Caco-2 (cell line): ENCODE results near the gene GALNT18. TPM values are rescaled to one million over a fixed set of nuclear protein-coding genes. Genes with fewer than 3 reads are reported as not detected.

ENCODE experiments used
- BruUV-seq: library from RNA; stranded (reverse); fragments of 400-500 nt; replicated peaks from 2 replicates; lab custom pipeline; 2021; lab: Mats Ljungman, UMichigan
- CTCF ChIA-PET: fragments of 300-600 bp; sonication (Branson Sonifier 250); formaldehyde crosslinking; loops from one replicate; lab custom pipeline; 2022; ENCODE audit warnings: antibody characterized with exemption; lab: Charles Lee
- POLR2A ChIA-PET: fragments of 300-600 bp; sonication (Branson Sonifier 250); formaldehyde crosslinking; loops from one replicate; lab custom pipeline; 2022; ENCODE audit warnings: antibody characterized with exemption; lab: Charles Lee
- DNase-seq, 2 experiments: peaks; one replicate each; pipeline versions ENCODE4 v3.0.0 to v3.0.0-alpha.2; 2020 to 2022
- H3K27me3 ChIP-seq: replicated peaks from 2 replicates; pipeline ENCODE4 v1.6.0; 2011; ENCODE audit warnings: low read length; ENCODE audit not compliant: control insufficient read depth, insufficient read depth
- H3K36me3 ChIP-seq: 2 replicates; pipeline ENCODE4 v1.5.1; 2011; ENCODE audit warnings: low read length; ENCODE audit not compliant: control insufficient read depth, insufficient read depth
- H3K4me1 ChIP-seq: fragments of 250-450 bp; sonication (Bioruptor Pico); 2 replicates; pipeline ENCODE4 v1.5.1; 2020; ENCODE audit warnings: mild to moderate bottlenecking
- H3K4me3 ChIP-seq: 2 replicates; pipeline ENCODE4 v1.5.1; 2011; ENCODE audit warnings: low read depth, mild to moderate bottlenecking, control low read depth, low read length
- H3K9me3 ChIP-seq: fragments of 250-450 bp; sonication (Bioruptor Pico); 2 replicates; pipeline ENCODE4 v1.5.1; 2020; ENCODE audit warnings: mild to moderate bottlenecking, moderate library complexity
- H3K27ac Mint-ChIP-seq: one replicate; pipeline ENCODE4 v1.8.0; 2022; ENCODE audit warnings: mixed read lengths; ENCODE audit not compliant: unreplicated experiment
- H3K27me3 Mint-ChIP-seq: one replicate; pipeline ENCODE4 v1.8.0; 2022; ENCODE audit warnings: mixed read lengths; ENCODE audit not compliant: insufficient read depth, unreplicated experiment
- H3K36me3 Mint-ChIP-seq: one replicate; pipeline ENCODE4 v1.8.0; 2022; ENCODE audit warnings: mild to moderate bottlenecking, mixed read lengths; ENCODE audit not compliant: insufficient read depth, unreplicated experiment
- H3K4me1 Mint-ChIP-seq: one replicate; pipeline ENCODE4 v1.8.0; 2022; ENCODE audit warnings: low read depth, mixed read lengths; ENCODE audit not compliant: unreplicated experiment
- H3K4me3 Mint-ChIP-seq: one replicate; pipeline ENCODE4 v1.8.0; 2022; ENCODE audit warnings: mild to moderate bottlenecking, moderate library complexity, mixed read lengths; ENCODE audit not compliant: unreplicated experiment
- H3K9me3 Mint-ChIP-seq: one replicate; pipeline ENCODE4 v1.8.0; 2022; ENCODE audit warnings: mixed read lengths; ENCODE audit not compliant: unreplicated experiment
- CTCF ChIP-seq, 2 experiments: fragments of 200-600 bp in 1 of 2; IDR thresholded peaks; 1 replicate in 1 of 2; 2 replicates in 1 of 2; pipeline versions ENCODE4 v1.5.1 to v1.8.0; 2011 to 2022; ENCODE audit warnings: antibody characterized with exemption in 1 of 2, control low read depth in 1 of 2, inconsistent platforms in 1 of 2, low read depth in 1 of 2, low read length in 1 of 2, mild to moderate bottlenecking in 1 of 2, moderate library complexity in 1 of 2; ENCODE audit not compliant: insufficient read depth in 1 of 2, severe bottlenecking in 1 of 2, unreplicated experiment in 1 of 2
- intact Hi-C: fragments of 100-400 bp; cut with micrococcal nuclease; formaldehyde crosslinking; loops from one replicate; pipeline ENCODE4 v1.10.0; 2022; ENCODE audit not compliant: unreplicated experiment
- total RNA-seq: library from RNA; stranded (reverse); gene quantifications from 2 replicates; pipeline ENCODE4 v1.2.3, GENCODE V29; 2022

Gene GALNT18
- total RNA-seq, 1 experiment from 2014 or later: 0.43 TPM

DNA sequence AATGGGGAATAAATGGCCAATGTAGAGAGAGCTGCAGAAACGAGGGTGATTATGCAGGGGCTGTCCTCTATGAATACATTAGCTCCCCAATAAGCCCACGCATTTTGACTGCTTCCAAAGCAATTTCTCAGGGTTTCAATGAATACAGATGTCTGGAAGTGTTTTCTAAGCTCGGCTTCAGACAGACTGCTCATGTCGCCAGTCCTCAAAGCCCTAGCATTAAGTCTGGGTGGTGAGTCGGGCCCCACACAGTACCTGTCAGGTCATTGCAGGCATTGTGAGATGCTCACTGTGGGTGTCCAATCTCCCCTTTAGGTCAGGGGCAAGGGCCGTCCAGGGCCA, 250.9 kb downstream of the GALNT18 start:
- CTCF ChIA-PET: interaction anchor here (0.7 kb wide), 1 partner anchor 31 kb away, joined by 3 read pairs; no protein-coding TSS in a partner anchor
- H3K4me1 ChIP-seq: no peaks in the 10 kb centered on the region
- Mint-ChIP-seq H3K9me3 (peaks cover 21% of the 10 kb centered on the region), H3K27me3 (peaks cover 23% of the 10 kb centered on the region), H3K4me1 (no peaks in the 10 kb centered on the region), H3K36me3 (no peaks in the 10 kb centered on the region), H3K4me3 (no peak overlapping the region), H3K27ac (no peak overlapping the region)
- intact Hi-C loops: no loop called here
- no peak for TF ChIP-seq CTCF (IDR thresholded peaks at IDR 0.05; ENCODE audit: insufficient read depth in 1 of 2, low read depth in 1 of 2, low read length in 1 of 2, severe bottlenecking in 1 of 2, unreplicated experiment in 1 of 2)
- no peak for DNase-seq
- H3K36me3 ChIP-seq: no peaks in the 10 kb centered on the region
- 0 out of 2 replicates have a peak, but pooled peaks cover 1% of the 10 kb centered on the region for H3K27me3 ChIP-seq
- 0 out of 2 replicates have a peak, but pooled peaks cover 7% of the 10 kb centered on the region for H3K9me3 ChIP-seq
- POLR2A ChIA-PET: no interaction called here
- no peak overlapping the region for H3K4me3 ChIP-seq
- no TSS peak for BruUV-seq

GRCh38 chr11:11370255-11370961, 251.4 kb downstream of the GALNT18 start:
- Histone ChIP-seq H3K4me3 (no peak overlapping the region), H3K4me1 (no peaks in the 10 kb centered on the region), H3K27me3 (0 out of 2 replicates have a peak, but pooled peaks cover 1% of the 10 kb centered on the region), H3K9me3 (0 out of 2 replicates have a peak, but pooled peaks cover 7% of the 10 kb centered on the region), H3K36me3 (no peaks in the 10 kb centered on the region)
- H3K9me3 Mint-ChIP-seq: peaks cover 21% of the 10 kb centered on the region
- TF ChIP-seq CTCF (IDR thresholded peaks at IDR 0.05; ENCODE audit: insufficient read depth in 1 of 2, low read depth in 1 of 2, low read length in 1 of 2, severe bottlenecking in 1 of 2, unreplicated experiment in 1 of 2): no peak
- CTCF ChIA-PET: interaction anchor here (0.7 kb wide), 1 partner anchor 32 kb away, joined by 3 read pairs; no protein-coding TSS in a partner anchor
- POLR2A ChIA-PET: no interaction called here
- H3K4me1 Mint-ChIP-seq: no peaks in the 10 kb centered on the region
- H3K4me3 Mint-ChIP-seq: no peak overlapping the region
- no peak overlapping the region for H3K27ac Mint-ChIP-seq
- no peak for DNase-seq
- BruUV-seq: no TSS peak
- H3K27me3 Mint-ChIP-seq: peaks cover 23% of the 10 kb centered on the region
- no peaks in the 10 kb centered on the region for H3K36me3 Mint-ChIP-seq
- intact Hi-C loops: no loop called here

DNA sequence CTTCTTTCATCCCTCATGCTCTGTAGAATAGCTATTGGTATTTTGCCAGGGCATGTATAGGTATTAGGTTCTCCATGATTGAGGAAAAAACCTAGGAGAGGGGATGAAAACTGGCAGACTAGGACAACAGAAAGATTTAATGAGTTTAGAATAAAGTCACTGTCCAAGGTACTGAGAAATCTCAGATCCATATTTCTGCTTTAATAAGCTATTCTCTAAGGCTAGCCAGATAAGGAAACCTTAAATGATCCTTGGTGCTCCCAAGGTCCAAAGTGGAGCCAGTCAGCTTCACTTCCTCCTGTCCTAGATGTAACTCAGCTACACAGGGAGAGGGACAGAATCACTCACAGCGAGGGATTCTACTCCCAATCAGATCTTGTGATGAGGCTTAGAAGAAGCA, 255.0 kb downstream of the GALNT18 start:
- H3K4me1 ChIP-seq: no peaks in the 10 kb centered on the region
- POLR2A ChIA-PET: no interaction called here
- no peak for DNase-seq
- no peak for TF ChIP-seq CTCF (IDR thresholded peaks at IDR 0.05; ENCODE audit: insufficient read depth in 1 of 2, low read depth in 1 of 2, low read length in 1 of 2, severe bottlenecking in 1 of 2, unreplicated experiment in 1 of 2)
- 0 out of 2 replicates have a peak, but pooled peaks cover 7% of the 10 kb centered on the region for H3K9me3 ChIP-seq
- H3K9me3 Mint-ChIP-seq: peaks cover 21% of the 10 kb centered on the region
- H3K4me3 Mint-ChIP-seq: no peak overlapping the region
- H3K4me1 Mint-ChIP-seq: no peaks in the 10 kb centered on the region
- 0 out of 2 replicates have a peak, but pooled peaks cover under 1% of the 10 kb centered on the region for H3K27me3 ChIP-seq
- H3K36me3 Mint-ChIP-seq: no peaks in the 10 kb centered on the region
- no peaks in the 10 kb centered on the region for H3K36me3 ChIP-seq
- no peak overlapping the region for H3K4me3 ChIP-seq
- H3K27ac Mint-ChIP-seq: no peak overlapping the region
- H3K27me3 Mint-ChIP-seq: peaks cover 21% of the 10 kb centered on the region
- CTCF ChIA-PET: no interaction called here
- no TSS peak for BruUV-seq
- intact Hi-C loops: no loop called here
